Right lobe of liver (tissue), 4 donors: ENCODE data around the gene ZNF777.

Experiments used
- POLR2A ChIP-seq: fragments of 450-650 bp; IDR thresholded peaks from one replicate; pipeline ENCODE4 v1.6.1; 2017; ENCODE audit warnings: antibody characterized with exemption, mild to moderate bottlenecking
- TF ChIP-seq, protein P1 (sequence below), 4 donors: fragments of 200-600 bp in 3 of 4; fragments of 450-650 bp in 1 of 4; IDR thresholded peaks; one replicate each; pipeline versions ENCODE4 v1.5.1 to v1.8.0; 2016 to 2022; ENCODE audit warnings: antibody characterized with exemption in 4 of 4, mild to moderate bottlenecking in 2 of 4
- donor health status: DM: no; HTN: no; CAD: no.
- donor health status: DM: no; HTN: no; CAD: no.
- donor health status: DM: no; HTN: yes; CAD: no.

DNA sequence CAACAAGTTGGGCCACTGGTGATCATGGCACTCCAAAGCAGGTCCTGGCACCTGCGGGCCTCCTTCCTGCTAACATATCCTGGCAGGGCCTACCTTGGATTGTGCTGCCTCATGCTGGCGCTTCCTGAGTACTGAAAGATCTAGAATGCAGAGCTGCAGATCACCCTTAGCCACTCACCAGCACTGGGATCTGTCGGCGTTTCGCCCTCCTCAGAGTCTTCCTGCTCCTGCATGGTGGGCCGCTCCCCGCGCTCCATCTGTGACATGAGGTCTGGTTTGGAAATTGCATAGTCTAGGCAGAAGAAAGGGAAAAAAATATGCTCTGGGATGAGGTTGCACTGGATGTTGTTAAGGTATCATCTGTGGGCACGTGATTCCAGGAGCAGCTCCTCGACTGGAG, 10.0 kb downstream of the ZNF777 start:
- TF ChIP-seq, protein P1, sequence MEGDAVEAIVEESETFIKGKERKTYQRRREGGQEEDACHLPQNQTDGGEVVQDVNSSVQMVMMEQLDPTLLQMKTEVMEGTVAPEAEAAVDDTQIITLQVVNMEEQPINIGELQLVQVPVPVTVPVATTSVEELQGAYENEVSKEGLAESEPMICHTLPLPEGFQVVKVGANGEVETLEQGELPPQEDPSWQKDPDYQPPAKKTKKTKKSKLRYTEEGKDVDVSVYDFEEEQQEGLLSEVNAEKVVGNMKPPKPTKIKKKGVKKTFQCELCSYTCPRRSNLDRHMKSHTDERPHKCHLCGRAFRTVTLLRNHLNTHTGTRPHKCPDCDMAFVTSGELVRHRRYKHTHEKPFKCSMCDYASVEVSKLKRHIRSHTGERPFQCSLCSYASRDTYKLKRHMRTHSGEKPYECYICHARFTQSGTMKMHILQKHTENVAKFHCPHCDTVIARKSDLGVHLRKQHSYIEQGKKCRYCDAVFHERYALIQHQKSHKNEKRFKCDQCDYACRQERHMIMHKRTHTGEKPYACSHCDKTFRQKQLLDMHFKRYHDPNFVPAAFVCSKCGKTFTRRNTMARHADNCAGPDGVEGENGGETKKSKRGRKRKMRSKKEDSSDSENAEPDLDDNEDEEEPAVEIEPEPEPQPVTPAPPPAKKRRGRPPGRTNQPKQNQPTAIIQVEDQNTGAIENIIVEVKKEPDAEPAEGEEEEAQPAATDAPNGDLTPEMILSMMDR (IDR thresholded peaks at IDR 0.05) = no peak
- TF ChIP-seq POLR2A = no peak
